Measurements from ENCODE around the gene FBLN7. TPM values are rescaled to one million over a fixed set of nuclear protein-coding genes. Genes with fewer than 3 reads are reported as not detected.

Gene FBLN7
- total RNA-seq (1 to 10 TPM; 2.7 to 7.0 TPM), polyA plus RNA-seq (1 to 10 TPM in 1 of 2 donors, under 1 TPM in 1; 0.77 to 1.0 TPM)
- long read RNA-seq, donor 1, partial matches to known transcripts: 0 of 2 reads
- long read RNA-seq, donor 1, other reads (novel, unspliced or antisense): 0 of 2 reads
- long read RNA-seq, donor 2: 0 reads
- long read RNA-seq, donor 3: 0 reads
- long read RNA-seq, donor 4, partial matches to known transcripts: 0 of 1 reads
- long read RNA-seq, donor 4, other reads (novel, unspliced or antisense): 0 of 1 reads
- long read RNA-seq, donor 5, partial matches to known transcripts: 7 of 11 reads
- long read RNA-seq, donor 5, other reads (novel, unspliced or antisense): 0 of 11 reads

GRCh38 chr2:112138159-112139032 is at the start of gene FBLN7:
FBLN7 (plus strand) TSS chr2:112138385; CDS start chr2:112138656, 271 bp downstream.
- H3K27ac ChIP-seq (ENCODE audit: low read depth in 1 of 2, low read length in 1 of 2): no peak within 1 kb of the TSS
- no peak for TF ChIP-seq CTCF (IDR thresholded peaks at IDR 0.05; ENCODE audit: control extremely low read depth, extremely low read depth)
- no peaks in the 10 kb centered on the region for H3K9me3 ChIP-seq (ENCODE audit: control insufficient read depth in 4 of 4, insufficient read depth in 3 of 4, low read length in 3 of 4)
- H3K4me1 ChIP-seq (ENCODE audit: control insufficient read depth in 5 of 5, insufficient read depth in 5 of 5, low read length in 5 of 5): peaks cover 0 to 6% (median 3%) of the 10 kb centered on the region in 5 donors
- peak; percentile 38 to 57 (median 49) for DNase-seq
- no peaks in the 10 kb centered on the region for H3K36me3 ChIP-seq (ENCODE audit: control insufficient read depth in 4 of 4, insufficient read depth in 4 of 4, low read length in 4 of 4)
- ATAC-seq (ENCODE audit: insufficient read depth, low FRiP score): no peak
- H3K4me3 ChIP-seq: peak within 1 kb of the TSS; percentile 48
- H3K9ac ChIP-seq (ENCODE audit: insufficient read depth in 1 of 2, low read length in 2 of 2): peak within 1 kb of the TSS in 1 of 2 donors; percentile 30
- H3K27me3 ChIP-seq (ENCODE audit: control insufficient read depth in 3 of 3, insufficient read depth in 3 of 3, low read length in 2 of 3): peaks cover 0 to 12% (median 0%) of the 10 kb centered on the region in 3 donors
- WGBS, 2 donors: 1% methylated on average over 52 to 84 of the region's 84 CpGs

GRCh38 chr2:112089375-112089774 is 48.8 kb upstream of the FBLN7 start:
- Histone ChIP-seq H3K27me3 (ENCODE audit: control insufficient read depth in 3 of 3, insufficient read depth in 3 of 3, low read length in 2 of 3) (no peaks in the 10 kb centered on the region), H3K4me3 (no peak overlapping the region), H3K36me3 (ENCODE audit: control insufficient read depth in 4 of 4, insufficient read depth in 4 of 4, low read length in 4 of 4) (peaks cover 10 to 37% (median 33%) of the 10 kb centered on the region in 4 donors), H3K9me3 (ENCODE audit: control insufficient read depth in 4 of 4, insufficient read depth in 3 of 4, low read length in 3 of 4) (no peaks in the 10 kb centered on the region), H3K4me1 (ENCODE audit: control insufficient read depth in 5 of 5, insufficient read depth in 5 of 5, low read length in 5 of 5) (peaks cover 0 to 10% (median 1%) of the 10 kb centered on the region in 5 donors), H3K27ac (ENCODE audit: low read depth in 1 of 2, low read length in 1 of 2) (no peak overlapping the region), H3K9ac (ENCODE audit: insufficient read depth in 1 of 2, low read length in 2 of 2) (no peak overlapping the region)
- DNase-seq (no peak), ATAC-seq (ENCODE audit: insufficient read depth, low FRiP score) (no peak)
- no peak for TF ChIP-seq CTCF (IDR thresholded peaks at IDR 0.05; ENCODE audit: control extremely low read depth, extremely low read depth)
- WGBS, 2 donors: 74 to 85% methylated on average over 5 of the region's 5 CpGs

- peaks cover 5 to 24% (median 19%) of the 10 kb centered on the region in 4 donors for H3K36me3 ChIP-seq (ENCODE audit: control insufficient read depth in 4 of 4, insufficient read depth in 4 of 4, low read length in 4 of 4)
Measured at GRCh38 chr2:112092286-112093041, 45.7 kb upstream of the FBLN7 start.

More at GRCh38 chr2:112092286-112093041, 45.7 kb upstream of the FBLN7 start:
- H3K9ac ChIP-seq (ENCODE audit: insufficient read depth in 1 of 2, low read length in 2 of 2): no peak overlapping the region
- DNase-seq (no peak), ATAC-seq (ENCODE audit: insufficient read depth, low FRiP score) (no peak)
- TF ChIP-seq CTCF (IDR thresholded peaks at IDR 0.05; ENCODE audit: control extremely low read depth, extremely low read depth): no peak
- H3K9me3 ChIP-seq (ENCODE audit: control insufficient read depth in 4 of 4, insufficient read depth in 3 of 4, low read length in 3 of 4): no peaks in the 10 kb centered on the region
- peaks cover 0 to 10% (median 1%) of the 10 kb centered on the region in 5 donors for H3K4me1 ChIP-seq (ENCODE audit: control insufficient read depth in 5 of 5, insufficient read depth in 5 of 5, low read length in 5 of 5)
- H3K27ac ChIP-seq (ENCODE audit: low read depth in 1 of 2, low read length in 1 of 2): peak overlapping the region in 1 of 2 donors; percentile 59
- H3K4me3 ChIP-seq: no peak overlapping the region
- H3K27me3 ChIP-seq (ENCODE audit: control insufficient read depth in 3 of 3, insufficient read depth in 3 of 3, low read length in 2 of 3): no peaks in the 10 kb centered on the region
- 89% methylated on average over 6 of the region's 6 CpGs for WGBS, 2 donors
